ENCODE results near the gene SMG9.

SMG9 gene

DNA sequence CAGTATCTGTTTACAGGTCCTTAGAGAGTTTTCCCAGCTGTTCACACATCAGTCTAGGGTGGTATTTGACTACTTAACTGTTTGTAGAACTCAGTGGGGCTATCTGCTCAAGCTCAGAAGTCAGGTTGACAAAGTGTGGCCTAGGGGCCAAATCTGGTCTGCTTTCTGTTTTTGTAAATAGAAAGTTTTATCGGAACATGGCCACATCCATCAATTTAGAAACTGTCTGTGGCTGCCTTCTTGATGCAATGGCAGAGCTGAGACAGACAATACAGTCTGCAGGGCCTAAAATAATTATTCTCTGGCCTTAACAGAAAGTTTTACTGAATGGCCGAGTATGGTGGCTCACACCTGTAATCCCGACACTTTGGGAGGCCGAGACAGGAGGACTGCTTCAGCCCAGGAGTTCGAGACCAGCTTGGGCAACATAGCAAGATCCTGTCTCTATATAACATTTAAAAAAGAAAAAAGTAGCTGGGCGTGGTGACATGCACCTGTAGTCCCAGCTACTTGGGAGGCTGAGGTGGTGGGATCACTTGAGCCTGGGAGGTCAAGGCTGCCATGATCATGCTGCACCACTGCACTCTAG lies 2.4 kb downstream of the SMG9 start:
- H3K9ac ChIP-seq (ENCODE audit: low read length), result no peak overlapping the region
- H3K27me3 ChIP-seq (ENCODE audit: control insufficient read depth, insufficient read depth, low read length), result no peaks in the 10 kb centered on the region
- H3K36me3 ChIP-seq (ENCODE audit: control insufficient read depth, insufficient read depth, low read length), result peaks cover 40% of the 10 kb centered on the region
- H3K27ac ChIP-seq (ENCODE audit: low read depth, low read length), result no peak overlapping the region
- H3K4me3 ChIP-seq (ENCODE audit: low read depth, low read length), result no peak overlapping the region
- H3K9me3 ChIP-seq (ENCODE audit: control insufficient read depth, insufficient read depth, low read depth, low read length), result no peaks in the 10 kb centered on the region
- H3K4me1 ChIP-seq (ENCODE audit: control insufficient read depth, insufficient read depth, low read length), result peaks cover 6% of the 10 kb centered on the region; the same call in 1 of the 2 replicates

- Histone ChIP-seq H3K36me3 (ENCODE audit: control insufficient read depth, insufficient read depth, low read length) (peaks cover 48% of the 10 kb centered on the region), H3K27me3 (ENCODE audit: control insufficient read depth, insufficient read depth, low read length) (no peaks in the 10 kb centered on the region), H3K27ac (ENCODE audit: low read depth, low read length) (no peak overlapping the region), H3K4me3 (ENCODE audit: low read depth, low read length) (no peak overlapping the region), H3K4me1 (ENCODE audit: control insufficient read depth, insufficient read depth, low read length) (peaks cover 4% of the 10 kb centered on the region; the same call in 1 of the 2 replicates), H3K9ac (ENCODE audit: low read length) (no peak overlapping the region), H3K9me3 (ENCODE audit: control insufficient read depth, insufficient read depth, low read depth, low read length) (no peaks in the 10 kb centered on the region)
Measured at GRCh38 chr19:43751466-43752220, 3.1 kb downstream of the SMG9 start.

DNA sequence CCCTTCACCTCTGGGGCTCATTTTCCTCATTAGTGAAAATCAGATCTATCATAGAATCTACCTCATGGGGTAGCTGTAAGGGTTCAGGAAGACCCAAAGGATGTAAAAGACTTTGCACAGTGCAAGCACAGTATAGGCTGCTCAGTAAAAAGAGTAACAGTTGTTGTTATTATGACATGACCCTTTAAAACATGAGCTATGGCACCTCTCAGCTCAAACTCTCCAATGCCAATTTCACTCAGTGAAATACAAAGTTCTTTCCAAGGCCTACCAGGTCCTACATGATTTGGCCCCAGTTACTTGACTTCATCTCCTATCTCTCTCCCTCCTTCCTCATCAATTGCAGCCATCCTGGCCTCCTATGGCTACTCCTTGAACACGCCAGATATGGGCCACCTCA lies 4.9 kb downstream of the SMG9 start:
- Histone ChIP-seq H3K9ac (ENCODE audit: low read length) (no peak overlapping the region), H3K9me3 (ENCODE audit: control insufficient read depth, insufficient read depth, low read depth, low read length) (no peaks in the 10 kb centered on the region), H3K36me3 (ENCODE audit: control insufficient read depth, insufficient read depth, low read length) (peaks cover 58% of the 10 kb centered on the region), H3K4me1 (ENCODE audit: control insufficient read depth, insufficient read depth, low read length) (peaks cover 4% of the 10 kb centered on the region; the same call in 1 of the 2 replicates), H3K27ac (ENCODE audit: low read depth, low read length) (no peak overlapping the region), H3K27me3 (ENCODE audit: control insufficient read depth, insufficient read depth, low read length) (no peaks in the 10 kb centered on the region), H3K4me3 (ENCODE audit: low read depth, low read length) (no peak overlapping the region)

- no peaks in the 10 kb centered on the region for H3K9me3 ChIP-seq (ENCODE audit: control insufficient read depth, insufficient read depth, low read depth, low read length)
- H3K4me1 ChIP-seq (ENCODE audit: control insufficient read depth, insufficient read depth, low read length), result peaks cover 4% of the 10 kb centered on the region; the same call in 1 of the 2 replicates
- H3K27me3 ChIP-seq (ENCODE audit: control insufficient read depth, insufficient read depth, low read length), result no peaks in the 10 kb centered on the region
- H3K4me3 ChIP-seq (ENCODE audit: low read depth, low read length), result no peak overlapping the region
- H3K27ac ChIP-seq (ENCODE audit: low read depth, low read length), result no peak overlapping the region
- H3K9ac ChIP-seq (ENCODE audit: low read length), result no peak overlapping the region
- peaks cover 66% of the 10 kb centered on the region for H3K36me3 ChIP-seq (ENCODE audit: control insufficient read depth, insufficient read depth, low read length)
Measured at GRCh38 chr19:43749152-43749551, 5.6 kb downstream of the SMG9 start.

GRCh38 chr19:43748685-43749084 lies 6.1 kb downstream of the SMG9 start:
- no peaks in the 10 kb centered on the region for H3K9me3 ChIP-seq (ENCODE audit: control insufficient read depth, insufficient read depth, low read depth, low read length)
- peaks cover 70% of the 10 kb centered on the region for H3K36me3 ChIP-seq (ENCODE audit: control insufficient read depth, insufficient read depth, low read length)
- H3K4me3 ChIP-seq (ENCODE audit: low read depth, low read length), result no peak overlapping the region
- H3K27me3 ChIP-seq (ENCODE audit: control insufficient read depth, insufficient read depth, low read length), result no peaks in the 10 kb centered on the region
- no peak overlapping the region for H3K27ac ChIP-seq (ENCODE audit: low read depth, low read length)
- H3K9ac ChIP-seq (ENCODE audit: low read length), result no peak overlapping the region
- H3K4me1 ChIP-seq (ENCODE audit: control insufficient read depth, insufficient read depth, low read length), result peaks cover 4% of the 10 kb centered on the region; the same call in 1 of the 2 replicates

- peaks cover 4% of the 10 kb centered on the region; the same call in 1 of the 2 replicates for H3K4me1 ChIP-seq (ENCODE audit: control insufficient read depth, insufficient read depth, low read length)
Measured at GRCh38 chr19:43748205-43748594, 6.6 kb downstream of the SMG9 start.

GRCh38 chr19:43747557-43748204 lies 7.1 kb downstream of the SMG9 start:
- H3K27me3 ChIP-seq (ENCODE audit: control insufficient read depth, insufficient read depth, low read length), result no peaks in the 10 kb centered on the region
- peaks cover 80% of the 10 kb centered on the region for H3K36me3 ChIP-seq (ENCODE audit: control insufficient read depth, insufficient read depth, low read length)
- H3K4me1 ChIP-seq (ENCODE audit: control insufficient read depth, insufficient read depth, low read length), result no peaks in the 10 kb centered on the region
- H3K27ac ChIP-seq (ENCODE audit: low read depth, low read length), result no peak overlapping the region
- no peak overlapping the region for H3K4me3 ChIP-seq (ENCODE audit: low read depth, low read length)
- no peaks in the 10 kb centered on the region for H3K9me3 ChIP-seq (ENCODE audit: control insufficient read depth, insufficient read depth, low read depth, low read length)
- no peak overlapping the region for H3K9ac ChIP-seq (ENCODE audit: low read length)

More at GRCh38 chr19:43748205-43748594, 6.6 kb downstream of the SMG9 start:
- Histone ChIP-seq H3K4me3 (ENCODE audit: low read depth, low read length) (no peak overlapping the region), H3K9ac (ENCODE audit: low read length) (no peak overlapping the region), H3K27me3 (ENCODE audit: control insufficient read depth, insufficient read depth, low read length) (no peaks in the 10 kb centered on the region), H3K9me3 (ENCODE audit: control insufficient read depth, insufficient read depth, low read depth, low read length) (no peaks in the 10 kb centered on the region), H3K36me3 (ENCODE audit: control insufficient read depth, insufficient read depth, low read length) (peaks cover 75% of the 10 kb centered on the region), H3K27ac (ENCODE audit: low read depth, low read length) (no peak overlapping the region)

- H3K36me3 ChIP-seq (ENCODE audit: control insufficient read depth, insufficient read depth, low read length), result peaks cover 88% of the 10 kb centered on the region
- H3K4me1 ChIP-seq (ENCODE audit: control insufficient read depth, insufficient read depth, low read length), result peaks cover 10% of the 10 kb centered on the region; the same call in 1 of the 2 replicates
Measured at GRCh38 chr19:43743059-43743458, 11.7 kb downstream of the SMG9 start.

DNA sequence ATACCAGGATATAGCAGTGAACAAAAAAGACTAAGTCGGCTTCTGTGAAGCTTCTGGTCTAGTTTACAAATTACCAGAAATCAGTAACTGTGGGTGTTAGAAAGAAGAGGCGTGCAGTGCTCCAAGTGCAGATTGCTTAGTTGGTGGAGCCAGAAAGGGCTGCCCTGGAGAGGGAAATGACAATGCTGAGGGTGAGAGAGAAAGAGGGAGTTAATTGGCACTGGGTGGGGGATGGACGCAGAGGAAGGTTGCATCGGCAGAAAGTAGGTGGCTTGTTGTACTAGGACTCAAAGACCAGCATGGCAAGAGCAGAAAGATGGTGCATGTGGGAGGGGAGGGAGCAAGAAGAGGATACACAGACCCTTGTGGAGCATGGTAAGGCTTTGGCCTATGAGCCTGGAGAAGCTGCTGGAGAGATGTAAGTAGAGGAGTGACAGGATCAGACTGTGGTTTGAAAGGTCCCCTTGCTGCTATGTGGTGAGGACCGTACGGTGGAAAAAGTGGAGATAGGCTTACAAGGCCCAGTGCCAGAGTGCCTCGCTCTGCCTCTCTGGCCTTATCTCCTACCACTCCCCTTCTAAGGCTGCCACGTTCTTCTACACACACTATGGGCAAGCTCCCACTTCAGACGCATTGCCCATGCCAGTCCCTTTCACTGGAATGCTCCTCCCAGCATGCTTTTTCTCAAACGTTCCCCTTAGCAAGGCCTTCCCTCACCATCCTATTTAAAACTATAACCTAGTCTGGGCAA lies 13.5 kb downstream of the SMG9 start:
- H3K36me3 ChIP-seq (ENCODE audit: control insufficient read depth, insufficient read depth, low read length), result peaks cover 88% of the 10 kb centered on the region
- H3K27ac ChIP-seq (ENCODE audit: low read depth, low read length), result no peak overlapping the region
- H3K27me3 ChIP-seq (ENCODE audit: control insufficient read depth, insufficient read depth, low read length), result no peaks in the 10 kb centered on the region
- no peak overlapping the region for H3K4me3 ChIP-seq (ENCODE audit: low read depth, low read length)
- H3K4me1 ChIP-seq (ENCODE audit: control insufficient read depth, insufficient read depth, low read length), result peaks cover 16% of the 10 kb centered on the region; the same call in 1 of the 2 replicates
- no peaks in the 10 kb centered on the region for H3K9me3 ChIP-seq (ENCODE audit: control insufficient read depth, insufficient read depth, low read depth, low read length)
- no peak overlapping the region for H3K9ac ChIP-seq (ENCODE audit: low read length)

More at GRCh38 chr19:43743059-43743458, 11.7 kb downstream of the SMG9 start:
- Histone ChIP-seq H3K27me3 (ENCODE audit: control insufficient read depth, insufficient read depth, low read length) (no peaks in the 10 kb centered on the region), H3K9ac (ENCODE audit: low read length) (no peak overlapping the region), H3K27ac (ENCODE audit: low read depth, low read length) (no peak overlapping the region), H3K9me3 (ENCODE audit: control insufficient read depth, insufficient read depth, low read depth, low read length) (no peaks in the 10 kb centered on the region), H3K4me3 (ENCODE audit: low read depth, low read length) (no peak overlapping the region)

GRCh38 chr19:43739439-43740235 lies 15.1 kb downstream of the SMG9 start:
- H3K9ac ChIP-seq (ENCODE audit: low read length), result no peak overlapping the region
- H3K27ac ChIP-seq (ENCODE audit: low read depth, low read length), result no peak overlapping the region
- peaks cover 91% of the 10 kb centered on the region for H3K36me3 ChIP-seq (ENCODE audit: control insufficient read depth, insufficient read depth, low read length)
- peaks cover 16% of the 10 kb centered on the region; the same call in 1 of the 2 replicates for H3K4me1 ChIP-seq (ENCODE audit: control insufficient read depth, insufficient read depth, low read length)
- no peaks in the 10 kb centered on the region for H3K27me3 ChIP-seq (ENCODE audit: control insufficient read depth, insufficient read depth, low read length)
- no peaks in the 10 kb centered on the region for H3K9me3 ChIP-seq (ENCODE audit: control insufficient read depth, insufficient read depth, low read depth, low read length)
- no peak overlapping the region for H3K4me3 ChIP-seq (ENCODE audit: low read depth, low read length)

Measured in HUES6 (cell line).